Epithelial cell of proximal tubule (primary cell): Measurements from ENCODE around the gene DISC1. TPM values are rescaled to one million over a fixed set of nuclear protein-coding genes. Genes with fewer than 3 reads are reported as not detected.
"Not testable (repeated sequence)": the region's sequence is repeated elsewhere in the genome, so short reads cannot be mapped to it uniquely, and the experiment has no call there.

ENCODE experiments used
- DNase-seq: peaks from one replicate; pipeline ENCODE4 v3.0.0-alpha.2; 2011; ENCODE audit warnings: low read depth
- H3K4me3 ChIP-seq: 2 replicates; pipeline ENCODE4 v1.5.1; 2011; ENCODE audit warnings: low read depth, mild to moderate bottlenecking, low read length
- CTCF ChIP-seq: conservative IDR thresholded peaks from 2 replicates; pipeline ENCODE4 v1.5.1; 2012; ENCODE audit warnings: low read depth, mild to moderate bottlenecking, low read length
- total RNA-seq: library from RNA; depleted of rRNA; stranded (reverse); fragments of >200 nt; gene quantifications from 2 replicates; pipeline ENCODE4 v1.2.3, GENCODE V29; 2015

The DISC1 gene
- total RNA-seq, 1 donor from 2014 or later: 3.1 TPM

- no peak overlapping the region for H3K4me3 ChIP-seq
- no peak for TF ChIP-seq CTCF
- DNase-seq: no peak
Observed at GRCh38 chr1:231943084-231943483, 316.5 kb downstream of the DISC1 start.

GRCh38 chr1:231948102-231948501 is 321.5 kb downstream of the DISC1 start:
- H3K4me3 ChIP-seq, DNase-seq: not testable (repeated sequence)

- H3K4me3 ChIP-seq: no peak overlapping the region
- no peak for DNase-seq
- no peak for TF ChIP-seq CTCF
Observed at GRCh38 chr1:231949277-231950091, 322.9 kb downstream of the DISC1 start.

- no peak for DNase-seq
- no peak for TF ChIP-seq CTCF
- H3K4me3 ChIP-seq: no peak overlapping the region
Observed at GRCh38 chr1:231950331-231951128, 323.9 kb downstream of the DISC1 start.

GRCh38 chr1:231951374-231951773 is 324.8 kb downstream of the DISC1 start:
- DNase-seq: no peak
- TF ChIP-seq CTCF: no peak
- no peak overlapping the region for H3K4me3 ChIP-seq

GRCh38 chr1:231952154-231952553 is 325.6 kb downstream of the DISC1 start:
- TF ChIP-seq CTCF: no peak
- no peak for DNase-seq
- H3K4me3 ChIP-seq: no peak overlapping the region

GRCh38 chr1:231953660-231954059 is 327.1 kb downstream of the DISC1 start:
- no peak for DNase-seq
- H3K4me3 ChIP-seq: no peak overlapping the region
- TF ChIP-seq CTCF: no peak
